H1 (cell line): ENCODE data around the gene GPATCH4. TPM values are rescaled to one million over a fixed set of nuclear protein-coding genes. Genes with fewer than 3 reads are reported as not detected.

ENCODE experiments used
- GTF2F1 ChIP-seq: IDR thresholded peaks from 2 replicates; pipeline ENCODE4 v1.6.1; 2012; ENCODE audit warnings: low read depth, low read length, improper control_type of control experiment, borderline replicate concordance
- HDAC2 ChIP-seq, 2 experiments: fragments of 300-600 bp in 1 of 2; sonication (generic) in 1 of 2; IDR thresholded peaks; 2 replicates each; pipeline ENCODE4 v1.6.1; 2011 to 2012; ENCODE audit warnings: low read depth in 2 of 2, low read length in 2 of 2, mild to moderate bottlenecking in 2 of 2, moderate library complexity in 2 of 2, borderline replicate concordance in 1 of 2, inconsistent platforms in 1 of 2
- YY1 ChIP-seq: IDR thresholded peaks from 2 replicates; pipeline ENCODE4 v1.6.1; 2011; ENCODE audit warnings: low read depth, mild to moderate bottlenecking, low read length
- polyA plus RNA-seq, 7 experiments: library from polyadenylated mRNA; depleted of rRNA in 3 of 7; stranded (reverse) in 5 of 7; unstranded in 2 of 7; fragments of >200 nt in 5 of 7; fragments of 200-250 nt in 2 of 7; gene quantifications; 1 replicate in 5 of 7; 2 replicates in 1 of 7; 4 replicates in 1 of 7; pipeline versions ENCODE4 v1.2.1 to v1.2.3, GENCODE V29; 2011 to 2013; ENCODE audit warnings: missing spikeins in 2 of 7, mixed read lengths in 2 of 7
- total RNA-seq: library from RNA; stranded (reverse); fragmentation: NEBNext Ultra II Directional; extraction: Animal tissue kit (Norgen Biotek cat#: 25700); gene quantifications from 2 replicates; pipeline ENCODE4 v1.2.1, GENCODE V29; 2021

Gene GPATCH4
- total and polyA plus RNA-seq, 2 of the 8 experiments (the other 6 are each of a cell fraction or from before 2014, with no cell fraction given) = 20.5 to 47.9 TPM

DNA sequence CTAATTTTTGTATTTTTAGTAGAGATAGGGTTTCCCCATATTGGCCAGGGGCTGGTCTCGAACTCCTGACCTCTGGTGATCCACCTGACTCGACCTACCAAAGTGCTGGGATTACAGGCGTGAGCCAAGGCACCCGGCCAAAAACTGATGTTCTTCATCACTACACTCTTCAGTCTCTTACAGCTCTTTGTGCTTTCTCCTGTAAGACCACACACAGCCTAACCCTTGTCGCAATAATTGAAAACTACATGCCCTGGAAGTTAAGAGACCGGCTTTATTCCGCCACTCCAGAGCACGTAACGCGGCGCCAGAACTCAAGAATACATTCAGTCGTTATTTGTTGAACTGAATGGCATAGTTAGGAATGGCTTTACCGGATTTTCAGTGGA is 552 bp downstream of the GPATCH4 start (continued):
- TF ChIP-seq GTF2F1 = no peak
- TF ChIP-seq HDAC2 (IDR thresholded peaks at IDR 0.05; ENCODE audit: borderline replicate concordance in 1 of 2, low read depth in 2 of 2, low read length in 2 of 2) = no peak
- no peak for TF ChIP-seq YY1
- TF ChIP-seq, all 59 proteins: peak for 0
